ENCODE data around the gene MOGAT3. TPM values are rescaled to one million over a fixed set of nuclear protein-coding genes. Genes with fewer than 3 reads are reported as not detected.

The MOGAT3 gene
- total RNA-seq, 1 experiment from 2014 or later, result not detected

GRCh38 chr7:101236292-101236835 lies 35.5 kb upstream of the MOGAT3 start:
- no peak for DNase-seq (ENCODE audit: low read depth, low spot score)
- in situ Hi-C loops (cut with HindIII; ENCODE audit: low pct_unique_long_range_greater_than_20kb, low sequenced_read_pairs), result no loop called here

GRCh38 chr7:101235522-101235921 lies 34.7 kb upstream of the MOGAT3 start:
- no peak for DNase-seq (ENCODE audit: low read depth, low spot score)
- in situ Hi-C loops (cut with HindIII; ENCODE audit: low pct_unique_long_range_greater_than_20kb, low sequenced_read_pairs), result no loop called here

GRCh38 chr7:101235050-101235449 lies 34.2 kb upstream of the MOGAT3 start:
- in situ Hi-C loops (cut with HindIII; ENCODE audit: low pct_unique_long_range_greater_than_20kb, low sequenced_read_pairs), result no loop called here
- peak; percentile 47 for DNase-seq (ENCODE audit: low read depth, low spot score)

GRCh38 chr7:101234636-101235035 lies 33.8 kb upstream of the MOGAT3 start:
- in situ Hi-C loops (cut with HindIII; ENCODE audit: low pct_unique_long_range_greater_than_20kb, low sequenced_read_pairs), result no loop called here
- no peak for DNase-seq (ENCODE audit: low read depth, low spot score)

GRCh38 chr7:101233907-101234547 lies 33.2 kb upstream of the MOGAT3 start:
- no peak for DNase-seq (ENCODE audit: low read depth, low spot score)
- in situ Hi-C loops (cut with HindIII; ENCODE audit: low pct_unique_long_range_greater_than_20kb, low sequenced_read_pairs), result no loop called here

- DNase-seq (ENCODE audit: low read depth, low spot score), result no peak
- in situ Hi-C loops (cut with HindIII; ENCODE audit: low pct_unique_long_range_greater_than_20kb, low sequenced_read_pairs), result no loop called here
Measured at GRCh38 chr7:101232141-101232850, 31.5 kb upstream of the MOGAT3 start.

- DNase-seq (ENCODE audit: low read depth, low spot score), result no peak
- in situ Hi-C loops (cut with HindIII; ENCODE audit: low pct_unique_long_range_greater_than_20kb, low sequenced_read_pairs), result no loop called here
Measured at GRCh38 chr7:101231644-101232043, 30.8 kb upstream of the MOGAT3 start.

- in situ Hi-C loops (cut with HindIII; ENCODE audit: low pct_unique_long_range_greater_than_20kb, low sequenced_read_pairs), result no loop called here
- DNase-seq (ENCODE audit: low read depth, low spot score), result no peak
Measured at GRCh38 chr7:101226721-101227120, 25.9 kb upstream of the MOGAT3 start.

GRCh38 chr7:101225650-101226049 lies 24.8 kb upstream of the MOGAT3 start:
- in situ Hi-C loops (cut with HindIII; ENCODE audit: low pct_unique_long_range_greater_than_20kb, low sequenced_read_pairs), result no loop called here
- DNase-seq (ENCODE audit: low read depth, low spot score), result no peak

- in situ Hi-C loops (cut with HindIII; ENCODE audit: low pct_unique_long_range_greater_than_20kb, low sequenced_read_pairs), result no loop called here
- no peak for DNase-seq (ENCODE audit: low read depth, low spot score)
Measured at GRCh38 chr7:101223528-101223927, 22.7 kb upstream of the MOGAT3 start.

- in situ Hi-C loops (cut with HindIII; ENCODE audit: low pct_unique_long_range_greater_than_20kb, low sequenced_read_pairs), result no loop called here
- no peak for DNase-seq (ENCODE audit: low read depth, low spot score)
Measured at GRCh38 chr7:101222275-101222830, 21.5 kb upstream of the MOGAT3 start.

GRCh38 chr7:101220295-101220694 lies 19.5 kb upstream of the MOGAT3 start:
- in situ Hi-C loops (cut with HindIII; ENCODE audit: low pct_unique_long_range_greater_than_20kb, low sequenced_read_pairs), result no loop called here
- no peak for DNase-seq (ENCODE audit: low read depth, low spot score)

- no peak for DNase-seq (ENCODE audit: low read depth, low spot score)
- in situ Hi-C loops (cut with HindIII; ENCODE audit: low pct_unique_long_range_greater_than_20kb, low sequenced_read_pairs), result no loop called here
Measured at GRCh38 chr7:101218236-101219125, 17.6 kb upstream of the MOGAT3 start.

GRCh38 chr7:101217388-101218235 lies 16.8 kb upstream of the MOGAT3 start, which contains the start of the genes PLOD3 and ZNHIT1:
Gene PLOD3, minus strand, starts transcription at chr7:101217581. Its CDS starts 307 bp downstream, at chr7:101217274.
Gene ZNHIT1, plus strand, starts transcription at chr7:101218165. Its CDS starts 31 bp downstream, at chr7:101218196.
- in situ Hi-C loops (cut with HindIII; ENCODE audit: low pct_unique_long_range_greater_than_20kb, low sequenced_read_pairs), result no loop called here

GRCh38 chr7:101216860-101217387 lies 16.1 kb upstream of the MOGAT3 start:
- in situ Hi-C loops (cut with HindIII; ENCODE audit: low pct_unique_long_range_greater_than_20kb, low sequenced_read_pairs), result no loop called here
- DNase-seq (ENCODE audit: low read depth, low spot score), result no peak

More at GRCh38 chr7:101217388-101218235, 16.8 kb upstream of the MOGAT3 start, which contains the start of the genes PLOD3 and ZNHIT1:
- peak; percentile 100 for DNase-seq (ENCODE audit: low read depth, low spot score)

- DNase-seq (ENCODE audit: low read depth, low spot score), result no peak
- in situ Hi-C loops (cut with HindIII; ENCODE audit: low pct_unique_long_range_greater_than_20kb, low sequenced_read_pairs), result no loop called here
Measured at GRCh38 chr7:101216001-101216859, 15.4 kb upstream of the MOGAT3 start.
